OCI-LY1 (cell line): ENCODE measurements around the gene KRT6B.

ENCODE experiments used
- H2AFZ ChIP-seq: fragments of 200-600 bp; sonication (generic), shearing (Covaris generic); 2 replicates; pipeline ENCODE4 v1.6.0; 2014; ENCODE audit warnings: antibody characterized with exemption, mild to moderate bottlenecking, low read length
- H3F3A ChIP-seq: fragments of 200-600 bp; sonication (generic), shearing (Covaris generic); 2 replicates; pipeline ENCODE4 v1.6.0; 2014; ENCODE audit warnings: mild to moderate bottlenecking, antibody characterized with exemption, low read length, moderate library complexity; ENCODE audit not compliant: insufficient read depth
- H3K27ac ChIP-seq: fragments of 200-600 bp; sonication (generic); 2 replicates; pipeline ENCODE4 v1.5.1; 2014; ENCODE audit warnings: low read length, mixed run types, mild to moderate bottlenecking, low read depth; ENCODE audit not compliant: poor library complexity, severe bottlenecking
- H3K27me3 ChIP-seq: fragments of 200-600 bp; sonication (generic); 2 replicates; pipeline ENCODE4 v1.6.0; 2014; ENCODE audit warnings: antibody characterized with exemption, mild to moderate bottlenecking, low read length, moderate library complexity; ENCODE audit not compliant: insufficient read depth
- H3K36me3 ChIP-seq: fragments of 200-600 bp; sonication (generic); 2 replicates; pipeline ENCODE4 v1.6.1; 2014; ENCODE audit warnings: mild to moderate bottlenecking, antibody characterized with exemption, low read length, moderate library complexity, mixed read lengths; ENCODE audit not compliant: insufficient read depth
- H3K4me1 ChIP-seq: fragments of 200-600 bp; sonication (generic); 2 replicates; pipeline ENCODE4 v1.5.1; 2014; ENCODE audit warnings: mild to moderate bottlenecking, low read length, moderate library complexity; ENCODE audit not compliant: insufficient read depth, severe bottlenecking
- H3K4me2 ChIP-seq: fragments of 200-600 bp; sonication (generic), shearing (Covaris generic); 2 replicates; pipeline ENCODE4 v1.6.1; 2014; ENCODE audit warnings: low read length
- H3K4me3 ChIP-seq: fragments of 200-600 bp; sonication (generic); 2 replicates; pipeline ENCODE4 v1.5.1; 2014; ENCODE audit warnings: low read length, low read depth, mild to moderate bottlenecking, mixed read lengths; ENCODE audit not compliant: poor library complexity, severe bottlenecking
- H3K79me2 ChIP-seq: fragments of 200-600 bp; shearing (Covaris generic); 2 replicates; pipeline ENCODE4 v1.6.1; 2016; ENCODE audit warnings: mixed run types, low read length, mixed read lengths; ENCODE audit not compliant: insufficient read depth
- H3K9ac ChIP-seq: fragments of 200-600 bp; sonication (generic), shearing (Covaris generic); 2 replicates; pipeline ENCODE4 v1.6.1; 2014; ENCODE audit warnings: mild to moderate bottlenecking, low read length, mixed read lengths
- H3K9me2 ChIP-seq: fragments of 200-600 bp; sonication (generic), shearing (Covaris generic); 2 replicates; pipeline ENCODE4 v1.6.1; 2014; ENCODE audit warnings: low read depth, mild to moderate bottlenecking, low read length, mixed read lengths
- H3K9me3 ChIP-seq: fragments of 200-600 bp; shearing (Covaris generic); 2 replicates; pipeline ENCODE4 v1.6.1; 2014; ENCODE audit warnings: low read length, mixed read lengths
- H4K20me1 ChIP-seq: fragments of 200-600 bp; sonication (generic), shearing (Covaris generic); 2 replicates; pipeline ENCODE4 v1.6.0; 2016; ENCODE audit warnings: mild to moderate bottlenecking, low read length; ENCODE audit not compliant: insufficient read depth
- EZH2 ChIP-seq: fragments of 200-600 bp; sonication (generic), shearing (Covaris generic); IDR thresholded peaks from 2 replicates; pipeline ENCODE4 v1.8.0; 2017; ENCODE audit warnings: borderline replicate concordance, mixed run types, mild to moderate bottlenecking, antibody characterized with exemption, low read length, moderate library complexity, mixed read lengths
- TF ChIP-seq, protein P1 (sequence below): fragments of 200-600 bp; sonication (generic), shearing (Covaris generic); IDR thresholded peaks from 2 replicates; pipeline ENCODE4 v1.5.1; 2017; ENCODE audit warnings: mild to moderate bottlenecking, antibody characterized with exemption, low read length, moderate library complexity, mixed read lengths

The KRT6B gene

DNA sequence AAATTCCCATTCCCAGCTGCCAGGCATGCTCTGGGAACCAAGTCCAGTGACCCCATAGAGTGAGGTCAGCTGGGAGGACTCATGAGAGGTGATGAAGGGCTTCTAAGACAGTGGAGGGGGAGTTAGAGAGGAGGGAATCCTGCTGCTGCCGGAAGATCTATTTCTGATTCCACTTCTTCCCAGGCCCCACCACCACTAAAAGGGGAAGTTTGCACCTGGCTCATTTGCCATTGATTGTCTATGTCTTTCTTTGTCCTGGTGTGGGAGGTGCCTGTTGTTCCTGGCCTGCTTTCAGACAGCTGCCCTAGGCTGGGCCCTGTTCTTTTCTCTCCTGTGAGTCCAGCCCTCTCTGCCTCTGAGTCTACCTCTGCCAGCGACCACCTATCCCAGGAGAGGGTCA is 44.1 kb upstream of the KRT6B start:
- Histone ChIP-seq H2AFZ (no peak overlapping the region), H3K4me3 (no peak overlapping the region), H3K4me2 (no peak overlapping the region)

DNA sequence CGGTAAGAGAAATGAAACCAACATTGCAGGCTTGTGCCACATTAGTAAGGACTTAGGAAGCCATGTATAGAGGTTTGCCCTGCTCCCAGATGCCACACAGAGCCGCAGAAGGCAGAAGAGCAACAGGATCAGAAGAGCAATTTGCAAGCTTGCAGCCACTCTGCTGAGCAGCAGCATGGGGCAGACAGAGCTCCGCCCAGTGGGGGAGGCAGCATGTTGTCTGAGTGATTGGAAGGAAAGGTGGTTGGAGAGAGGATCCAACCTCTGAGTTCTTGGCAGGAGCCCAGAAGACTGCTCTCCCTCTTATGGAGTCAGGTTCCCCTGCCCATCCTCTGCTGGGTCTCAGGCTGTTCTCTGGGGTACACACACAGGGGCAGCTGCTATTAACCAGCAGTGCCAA is 43.4 kb upstream of the KRT6B start:
- Histone ChIP-seq H3K4me3 (no peak overlapping the region), H3K4me1 (no peaks in the 10 kb centered on the region), H3K4me2 (no peak overlapping the region), H3K9me2 (no peaks in the 10 kb centered on the region), H3K27me3 (no peaks in the 10 kb centered on the region), H3K27ac (no peak overlapping the region), H3F3A (no peaks in the 10 kb centered on the region), H3K9me3 (no peaks in the 10 kb centered on the region), H4K20me1 (no peaks in the 10 kb centered on the region), H3K9ac (no peak overlapping the region), H2AFZ (no peak overlapping the region), H3K79me2 (no peaks in the 10 kb centered on the region), H3K36me3 (no peaks in the 10 kb centered on the region)
- TF ChIP-seq, protein P1, sequence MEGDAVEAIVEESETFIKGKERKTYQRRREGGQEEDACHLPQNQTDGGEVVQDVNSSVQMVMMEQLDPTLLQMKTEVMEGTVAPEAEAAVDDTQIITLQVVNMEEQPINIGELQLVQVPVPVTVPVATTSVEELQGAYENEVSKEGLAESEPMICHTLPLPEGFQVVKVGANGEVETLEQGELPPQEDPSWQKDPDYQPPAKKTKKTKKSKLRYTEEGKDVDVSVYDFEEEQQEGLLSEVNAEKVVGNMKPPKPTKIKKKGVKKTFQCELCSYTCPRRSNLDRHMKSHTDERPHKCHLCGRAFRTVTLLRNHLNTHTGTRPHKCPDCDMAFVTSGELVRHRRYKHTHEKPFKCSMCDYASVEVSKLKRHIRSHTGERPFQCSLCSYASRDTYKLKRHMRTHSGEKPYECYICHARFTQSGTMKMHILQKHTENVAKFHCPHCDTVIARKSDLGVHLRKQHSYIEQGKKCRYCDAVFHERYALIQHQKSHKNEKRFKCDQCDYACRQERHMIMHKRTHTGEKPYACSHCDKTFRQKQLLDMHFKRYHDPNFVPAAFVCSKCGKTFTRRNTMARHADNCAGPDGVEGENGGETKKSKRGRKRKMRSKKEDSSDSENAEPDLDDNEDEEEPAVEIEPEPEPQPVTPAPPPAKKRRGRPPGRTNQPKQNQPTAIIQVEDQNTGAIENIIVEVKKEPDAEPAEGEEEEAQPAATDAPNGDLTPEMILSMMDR = no peak
- TF ChIP-seq EZH2 = no peak

More for the DNA sequence above, 44.1 kb upstream of the KRT6B start:
- H3K27me3 ChIP-seq = no peaks in the 10 kb centered on the region
- no peaks in the 10 kb centered on the region for H3K9me3 ChIP-seq
- TF ChIP-seq EZH2 = no peak
- TF ChIP-seq, protein P1 = no peak
- no peaks in the 10 kb centered on the region for H3K9me2 ChIP-seq
- no peak overlapping the region for H3K27ac ChIP-seq
- H3K79me2 ChIP-seq = no peaks in the 10 kb centered on the region
- no peaks in the 10 kb centered on the region for H3K36me3 ChIP-seq
- H4K20me1 ChIP-seq = no peaks in the 10 kb centered on the region
- no peaks in the 10 kb centered on the region for H3K4me1 ChIP-seq
- no peak overlapping the region for H3K9ac ChIP-seq
- H3F3A ChIP-seq = no peaks in the 10 kb centered on the region

DNA sequence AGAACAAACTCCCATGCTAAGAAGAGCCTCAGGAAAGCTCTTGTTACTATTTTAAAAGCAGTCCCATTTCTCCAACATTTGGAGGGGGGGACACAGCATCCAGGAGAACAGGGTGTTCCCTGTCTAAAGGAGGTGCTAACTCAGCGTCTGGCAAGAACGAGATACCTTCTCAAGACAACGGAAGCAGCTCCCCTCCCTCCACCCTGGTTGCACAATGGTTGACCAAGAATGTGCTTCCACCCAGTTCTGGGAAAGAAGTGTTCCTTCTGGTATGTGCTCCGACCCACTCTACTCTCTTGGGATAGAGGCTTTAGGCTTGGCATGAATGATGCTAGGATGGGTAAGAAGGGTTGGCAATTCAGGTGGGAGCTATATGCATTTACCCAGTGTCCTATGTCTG is 42.6 kb upstream of the KRT6B start:
- H3K36me3 ChIP-seq = no peaks in the 10 kb centered on the region
- H3K27ac ChIP-seq = no peak overlapping the region
- no peak overlapping the region for H3K4me2 ChIP-seq
- H2AFZ ChIP-seq = no peak overlapping the region
- H3K27me3 ChIP-seq = no peaks in the 10 kb centered on the region
- H3K9me2 ChIP-seq = no peaks in the 10 kb centered on the region
- no peak overlapping the region for H3K4me3 ChIP-seq
- H3K4me1 ChIP-seq = no peaks in the 10 kb centered on the region
- H3K9me3 ChIP-seq = no peaks in the 10 kb centered on the region
- no peak overlapping the region for H3K9ac ChIP-seq
- no peaks in the 10 kb centered on the region for H3F3A ChIP-seq
- no peaks in the 10 kb centered on the region for H3K79me2 ChIP-seq
- no peaks in the 10 kb centered on the region for H4K20me1 ChIP-seq
- no peak for TF ChIP-seq EZH2
- TF ChIP-seq, protein P1 = no peak
